ENCODE results near the gene TRABD2B. TPM values are rescaled to one million over a fixed set of nuclear protein-coding genes. Genes with fewer than 3 reads are reported as not detected.
"Not testable (repeated sequence)": the region's sequence is repeated elsewhere in the genome, so short reads cannot be mapped to it uniquely, and the experiment has no call there.

The TRABD2B gene
- polyA plus RNA-seq, 1 experiment, result not detected

- Histone ChIP-seq H3K27ac (ENCODE audit: low read depth, low read length) (no peak overlapping the region), H3K27me3 (ENCODE audit: control insufficient read depth, insufficient read depth, low read length) (no peaks in the 10 kb centered on the region), H3K4me3 (ENCODE audit: low read depth, low read length) (no peak overlapping the region), H3K9me3 (ENCODE audit: control insufficient read depth, insufficient read depth, low read length) (no peaks in the 10 kb centered on the region)
- TF ChIP-seq CTCF (IDR thresholded peaks at IDR 0.05; ENCODE audit: low read depth, low read length), result no peak
- no peak for DNase-seq (ENCODE audit: low read depth, low spot score)
- POLR2A ChIA-PET, result no interaction called here
- CTCF ChIA-PET, result no interaction called here
These were observed 32.5 kb downstream of the TRABD2B start for GRCh38 chr1:47964636-47965035.

- POLR2A ChIA-PET, result no interaction called here
These were observed 33.4 kb downstream of the TRABD2B start for GRCh38 chr1:47963568-47964358.

DNA sequence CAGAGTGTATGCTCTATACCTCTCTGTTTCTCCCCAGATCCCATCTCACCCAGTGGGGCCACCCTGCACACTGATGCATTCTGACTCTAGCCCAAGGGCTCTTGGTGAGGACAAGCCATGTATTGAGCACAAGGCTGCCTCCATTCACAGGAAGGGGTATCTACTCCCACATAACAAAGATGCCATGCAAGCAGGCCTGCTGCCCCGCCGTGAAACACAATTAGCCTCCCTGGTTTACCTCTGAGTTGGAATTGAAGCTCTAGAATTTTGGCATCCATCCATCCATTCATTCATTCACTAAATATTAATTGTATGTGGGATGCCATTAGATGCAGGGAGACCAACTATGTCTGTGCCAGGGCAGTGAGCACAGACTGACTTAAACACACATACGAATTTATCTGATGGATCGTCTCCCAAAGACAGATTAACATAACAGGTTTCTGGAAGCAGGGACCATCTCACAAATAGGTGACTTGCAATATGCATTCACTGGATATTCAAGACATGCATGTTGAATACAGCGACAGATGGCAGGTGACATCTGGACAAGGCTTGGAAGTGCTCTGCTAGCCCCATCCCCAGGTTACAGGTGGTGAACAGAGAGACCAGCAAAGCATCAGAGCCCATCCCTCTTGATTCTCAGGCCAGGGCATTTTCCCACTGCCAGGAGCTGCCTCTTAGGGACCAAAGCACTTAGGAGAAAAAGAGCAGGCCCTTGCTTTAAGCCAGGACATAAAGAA, 34.3 kb downstream of the TRABD2B start:
- Histone ChIP-seq H3K4me3 (ENCODE audit: low read depth, low read length) (no peak overlapping the region), H3K27ac (ENCODE audit: low read depth, low read length) (no peak overlapping the region), H3K27me3 (ENCODE audit: control insufficient read depth, insufficient read depth, low read length) (no peaks in the 10 kb centered on the region), H3K9me3 (ENCODE audit: control insufficient read depth, insufficient read depth, low read length) (no peaks in the 10 kb centered on the region)
- no peak for TF ChIP-seq CTCF (IDR thresholded peaks at IDR 0.05; ENCODE audit: low read depth, low read length)
- CTCF ChIA-PET, result interaction anchor here (1.4 kb wide), 1 partner anchor 35 kb away, joined by 6 read pairs; the partner anchor contains the start of gene TRABD2B
- POLR2A ChIA-PET, result no interaction called here
- DNase-seq (ENCODE audit: low read depth, low spot score), result no peak

More at GRCh38 chr1:47963568-47964358, 33.4 kb downstream of the TRABD2B start:
- TF ChIP-seq CTCF (IDR thresholded peaks at IDR 0.05; ENCODE audit: low read depth, low read length), result no peak
- Histone ChIP-seq H3K27me3 (ENCODE audit: control insufficient read depth, insufficient read depth, low read length) (no peaks in the 10 kb centered on the region), H3K27ac (ENCODE audit: low read depth, low read length) (no peak overlapping the region), H3K9me3 (ENCODE audit: control insufficient read depth, insufficient read depth, low read length) (no peaks in the 10 kb centered on the region), H3K4me3 (ENCODE audit: low read depth, low read length) (no peak overlapping the region)
- CTCF ChIA-PET, result no interaction called here
- DNase-seq (ENCODE audit: low read depth, low spot score), result no peak

GRCh38 chr1:47961835-47962234, 35.4 kb downstream of the TRABD2B start:
- POLR2A ChIA-PET; H3K27me3 ChIP-seq (ENCODE audit: control insufficient read depth, insufficient read depth, low read length); DNase-seq (ENCODE audit: low read depth, low spot score); H3K9me3 ChIP-seq (ENCODE audit: control insufficient read depth, insufficient read depth, low read length); H3K4me3 ChIP-seq (ENCODE audit: low read depth, low read length); H3K27ac ChIP-seq (ENCODE audit: low read depth, low read length): not testable (repeated sequence)
- CTCF ChIA-PET, result interaction anchor here (1.4 kb wide), 1 partner anchor 36 kb away, joined by 6 read pairs; the partner anchor contains the start of gene TRABD2B

GRCh38 chr1:47956491-47956890, 40.7 kb downstream of the TRABD2B start:
- DNase-seq (ENCODE audit: low read depth, low spot score); H3K4me3 ChIP-seq (ENCODE audit: low read depth, low read length); CTCF ChIA-PET; POLR2A ChIA-PET; H3K27me3 ChIP-seq (ENCODE audit: control insufficient read depth, insufficient read depth, low read length); H3K9me3 ChIP-seq (ENCODE audit: control insufficient read depth, insufficient read depth, low read length); H3K27ac ChIP-seq (ENCODE audit: low read depth, low read length): not testable (repeated sequence)

DNA sequence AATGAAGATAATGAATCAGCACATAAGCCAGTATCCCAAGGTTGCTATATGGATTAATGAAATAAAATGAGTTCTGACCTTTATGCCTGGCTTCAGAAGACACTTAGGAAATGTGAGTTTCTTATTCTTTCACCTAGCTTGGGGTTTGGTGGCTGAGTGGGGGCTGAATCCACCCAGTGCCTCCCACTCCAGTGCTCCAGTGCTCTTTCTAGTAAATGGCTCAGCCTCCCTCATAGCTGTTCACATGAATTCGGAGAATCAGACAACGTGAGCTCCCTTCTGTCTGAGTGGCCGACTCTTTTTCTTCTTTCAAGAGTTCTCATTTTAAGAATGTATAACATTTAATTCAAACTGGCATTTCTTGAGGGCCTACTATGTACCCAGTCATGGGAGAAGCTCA, 43.5 kb downstream of the TRABD2B start:
- peaks cover 4% of the 10 kb centered on the region; the same call in 1 of the 2 replicates for H3K9me3 ChIP-seq (ENCODE audit: control insufficient read depth, insufficient read depth, low read length)
- CTCF ChIA-PET, result no interaction called here
- POLR2A ChIA-PET, result no interaction called here
- DNase-seq (ENCODE audit: low read depth, low spot score), result no peak
- TF ChIP-seq CTCF (IDR thresholded peaks at IDR 0.05; ENCODE audit: low read depth, low read length), result no peak
- H3K4me3 ChIP-seq (ENCODE audit: low read depth, low read length), result no peak overlapping the region
- H3K27ac ChIP-seq (ENCODE audit: low read depth, low read length), result no peak overlapping the region
- no peaks in the 10 kb centered on the region for H3K27me3 ChIP-seq (ENCODE audit: control insufficient read depth, insufficient read depth, low read length)

Measured in AG04450 (cell line).